NCI-H146 treated with DMSO at 0.1 percent for 48 hours (cell line): ENCODE measurements around the gene ERVW-1.
"Not testable (repeated sequence)": the region's sequence is repeated elsewhere in the genome, so short reads cannot be mapped to it uniquely, and the experiment has no call there.

ENCODE experiments used
- DNase-seq: peaks from one replicate; lab custom pipeline; 2025; ENCODE audit not compliant: unreplicated experiment; lab: John Stamatoyannopoulos, UW

The ERVW-1 gene

DNA sequence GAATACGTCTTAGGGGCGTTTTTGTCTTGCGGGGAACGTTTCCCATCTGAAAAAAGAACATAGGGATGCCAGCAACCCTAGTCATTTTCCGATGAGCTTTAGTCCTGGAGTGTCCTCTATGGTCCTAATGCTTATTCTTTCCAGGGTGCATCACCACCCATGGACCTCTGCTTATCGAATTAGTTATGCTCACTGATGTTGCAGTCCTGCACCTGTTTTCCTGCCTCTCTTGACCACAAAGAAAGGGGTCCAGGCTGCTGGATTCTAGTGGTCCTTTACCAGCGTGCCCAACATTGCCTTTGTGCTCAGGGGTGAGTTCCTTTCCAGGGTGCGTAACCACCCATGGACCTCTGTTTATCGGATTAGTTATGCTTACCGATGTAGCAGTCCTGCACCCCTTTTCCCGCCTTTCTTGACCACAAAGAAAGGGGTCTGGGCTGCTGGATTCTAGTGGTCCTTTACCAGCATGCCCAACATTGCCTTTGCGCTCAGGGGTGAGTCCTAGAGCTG is 2.4 kb downstream of the ERVW-1 start:
- DNase-seq = not testable (repeated sequence)

- not testable (repeated sequence) for DNase-seq
These were observed 3.8 kb downstream of the ERVW-1 start for GRCh38 chr7:92473989-92474388.

GRCh38 chr7:92468589-92468988 is 9.2 kb downstream of the ERVW-1 start:
- not testable (repeated sequence) for DNase-seq

GRCh38 chr7:92466682-92467081 is 11.1 kb downstream of the ERVW-1 start:
- DNase-seq = no peak

GRCh38 chr7:92464515-92464914 is 13.2 kb downstream of the ERVW-1 start:
- DNase-seq = no peak

DNA sequence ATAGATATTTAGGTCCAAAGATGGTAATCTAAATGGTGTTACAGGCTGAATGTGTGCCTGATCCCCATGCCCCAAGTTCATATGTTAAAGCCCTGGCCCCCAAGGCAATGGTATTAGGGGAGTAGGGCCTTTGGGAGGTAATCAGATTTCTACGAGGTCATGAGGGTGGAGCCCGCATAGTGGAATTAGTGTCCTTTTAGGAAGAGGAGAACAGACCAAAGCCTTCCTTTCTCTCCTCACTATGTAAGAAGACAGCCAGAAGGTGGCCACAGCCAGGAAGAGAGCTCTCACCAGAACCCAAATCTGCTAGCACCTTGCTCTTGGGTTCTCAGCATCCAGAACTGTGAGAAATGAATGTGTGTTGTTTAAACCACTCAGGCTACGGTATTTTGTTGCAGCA is 15.2 kb downstream of the ERVW-1 start:
- no peak for DNase-seq

DNA sequence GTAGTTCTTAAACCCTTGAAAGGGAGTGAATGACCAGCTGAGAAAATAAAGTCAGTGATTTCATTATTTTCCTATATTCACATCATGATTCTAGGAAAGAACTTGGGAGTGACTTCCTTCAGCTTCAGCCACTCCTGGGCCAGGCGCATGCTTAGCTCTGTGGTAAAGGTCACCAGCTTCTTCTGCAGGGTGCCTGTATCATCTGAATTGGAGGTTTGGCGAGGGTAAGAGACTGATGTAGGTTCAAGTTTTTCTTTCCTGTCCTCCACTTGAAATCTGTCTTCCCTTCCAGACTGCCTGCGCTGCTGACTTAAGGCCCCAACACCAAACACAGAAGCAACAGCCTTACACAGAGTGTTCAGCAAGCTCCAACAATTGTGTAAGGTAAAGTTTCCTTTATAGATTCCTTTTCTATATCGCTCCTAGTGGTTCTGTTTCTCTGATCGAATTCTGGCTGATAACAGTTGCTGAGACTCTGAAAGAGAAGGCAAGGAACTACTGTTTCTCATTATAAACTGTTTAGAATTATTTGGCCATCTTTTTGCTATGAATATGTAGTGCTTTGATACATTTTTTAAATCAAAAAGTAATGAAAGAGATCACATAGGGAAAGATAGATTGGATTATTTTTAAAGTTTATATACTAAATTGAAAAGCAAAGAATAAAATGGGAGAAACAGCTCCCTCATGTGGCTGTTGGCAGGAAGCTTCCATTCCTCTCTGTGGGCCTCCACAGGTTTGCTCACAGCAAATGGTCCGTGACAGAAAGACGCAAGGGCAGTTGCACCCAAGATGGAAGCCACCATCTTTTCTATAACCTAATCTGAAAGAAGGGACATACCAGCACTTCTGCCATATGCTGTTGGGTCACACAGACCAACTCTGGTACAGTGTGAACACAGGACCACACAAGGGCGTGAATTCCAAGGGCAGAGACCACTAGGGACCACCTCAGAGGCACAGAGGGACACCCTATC is 16.4 kb downstream of the ERVW-1 start:
- peak; percentile 28 for DNase-seq

GRCh38 chr7:92460510-92460909 is 17.2 kb downstream of the ERVW-1 start:
- DNase-seq = no peak

GRCh38 chr7:92460109-92460508 is 17.6 kb downstream of the ERVW-1 start:
- DNase-seq = no peak

DNA sequence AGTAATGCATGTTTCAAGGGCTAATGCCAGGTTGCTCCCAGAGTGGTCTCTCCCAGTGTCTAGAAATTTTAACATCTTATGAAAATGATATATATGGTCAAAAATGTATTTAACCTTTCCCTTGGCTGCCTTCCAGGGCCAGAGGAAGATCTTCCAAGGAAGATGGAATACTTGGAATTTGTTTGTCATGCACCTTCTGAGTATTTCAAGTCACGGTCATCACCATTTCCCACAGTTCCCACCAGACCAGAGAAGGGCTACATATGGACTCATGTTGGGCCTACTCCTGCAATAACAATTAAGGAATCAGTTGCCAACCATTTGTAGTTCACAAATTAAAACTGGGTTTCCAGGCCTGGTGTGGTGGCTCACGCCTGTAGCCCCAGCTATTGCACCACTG is 21.5 kb downstream of the ERVW-1 start:
- DNase-seq = no peak

GRCh38 chr7:92451645-92452044 is 26.1 kb downstream of the ERVW-1 start:
- DNase-seq = no peak

DNA sequence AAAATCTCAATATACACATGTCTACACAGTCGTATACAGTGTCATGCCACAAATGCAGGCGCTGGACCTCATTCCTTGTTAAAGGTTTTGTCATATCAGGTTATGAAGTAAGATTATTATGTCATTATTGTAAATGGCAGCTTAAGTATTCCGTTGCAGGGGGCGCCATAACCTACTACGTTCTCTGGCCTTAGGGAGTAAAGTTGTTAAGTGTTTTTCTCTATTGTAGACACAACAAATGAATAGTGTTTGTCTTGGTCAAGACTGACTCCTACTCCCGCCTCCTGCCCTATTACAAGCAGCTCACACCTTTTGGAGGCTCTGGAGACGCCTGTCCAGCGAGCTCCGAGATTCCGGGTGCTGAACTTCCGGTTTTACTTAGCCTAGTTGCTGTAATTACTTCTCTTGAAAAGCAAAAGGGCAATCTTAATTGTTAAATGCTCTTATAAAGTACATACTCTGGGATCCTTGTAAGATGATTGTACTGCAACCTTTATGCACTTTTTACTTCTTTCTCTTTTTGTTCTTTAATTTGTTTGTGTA is 29.5 kb downstream of the ERVW-1 start:
- DNase-seq = peak; percentile 72

DNA sequence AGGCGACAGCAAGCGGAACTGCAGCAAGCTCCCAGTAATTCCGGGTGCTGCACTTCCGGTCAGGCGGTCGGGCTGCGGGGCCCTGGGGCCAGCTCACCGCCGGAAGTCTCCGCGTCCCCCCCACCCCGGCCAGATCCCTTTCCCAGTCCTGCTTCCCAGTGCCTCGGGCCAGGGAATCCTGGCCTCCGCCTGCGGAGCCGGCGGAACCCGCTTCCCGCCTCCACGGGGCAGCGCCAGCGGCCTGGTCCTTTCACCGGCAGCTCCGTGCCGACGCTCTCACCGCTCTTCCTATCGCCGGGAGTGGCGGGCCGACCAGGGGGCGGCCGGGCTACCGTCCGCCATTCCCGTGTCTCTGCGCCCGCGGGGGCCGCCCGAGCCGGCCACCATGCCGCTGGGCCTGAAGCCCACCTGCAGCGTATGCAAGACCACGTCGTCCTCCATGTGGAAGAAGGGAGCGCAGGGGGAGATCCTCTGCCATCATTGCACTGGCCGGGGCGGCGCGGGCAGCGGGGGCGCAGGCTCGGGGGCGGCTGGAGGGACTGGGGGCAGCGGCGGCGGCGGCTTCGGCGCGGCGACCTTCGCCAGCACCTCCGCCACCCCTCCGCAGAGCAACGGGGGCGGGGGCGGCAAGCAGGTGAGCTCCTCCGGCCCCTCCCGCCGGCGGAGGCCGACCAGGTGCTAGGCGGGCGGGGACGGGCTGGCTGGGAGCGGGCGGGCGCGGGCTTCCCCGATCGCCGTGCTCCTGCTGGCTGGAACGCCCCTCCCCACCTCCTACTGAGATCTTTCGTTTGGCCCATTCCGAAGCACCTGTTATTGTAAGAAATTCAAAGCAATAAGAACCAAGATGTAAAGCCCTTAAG is 30.2 kb downstream of the ERVW-1 start, which contains the start of gene GATAD1:
Gene GATAD1, plus strand, starts transcription at position 138 of the 860 bp plus-strand sequence. Its CDS starts 248 bp downstream, at position 386.
- peak; percentile 92 for DNase-seq

DNA sequence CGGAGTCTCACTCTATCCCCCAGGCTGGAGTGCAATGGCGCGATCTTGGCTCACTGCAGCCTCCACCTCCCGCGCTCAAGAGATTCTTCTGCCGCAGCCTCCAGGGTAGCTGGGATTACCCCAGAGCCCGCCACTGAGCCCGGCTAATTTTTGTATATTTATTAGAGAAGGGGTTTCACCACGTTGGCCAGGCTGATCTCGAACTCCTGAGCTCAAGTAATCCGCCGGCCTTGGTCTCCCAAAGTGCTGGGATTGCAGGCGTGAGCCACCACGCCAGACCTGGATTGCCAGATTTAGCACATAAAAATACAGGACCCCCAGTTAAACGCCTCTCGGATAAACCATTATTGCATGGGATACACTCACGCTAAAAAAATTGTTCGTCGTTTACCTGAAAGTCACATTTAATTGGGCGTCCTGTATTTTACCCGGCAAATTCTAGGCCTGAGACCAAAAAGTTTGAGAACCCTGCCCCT is 30.8 kb downstream of the ERVW-1 start:
- DNase-seq = no peak

GRCh38 chr7:92442720-92443119 is 35.0 kb downstream of the ERVW-1 start:
- not testable (repeated sequence) for DNase-seq

DNA sequence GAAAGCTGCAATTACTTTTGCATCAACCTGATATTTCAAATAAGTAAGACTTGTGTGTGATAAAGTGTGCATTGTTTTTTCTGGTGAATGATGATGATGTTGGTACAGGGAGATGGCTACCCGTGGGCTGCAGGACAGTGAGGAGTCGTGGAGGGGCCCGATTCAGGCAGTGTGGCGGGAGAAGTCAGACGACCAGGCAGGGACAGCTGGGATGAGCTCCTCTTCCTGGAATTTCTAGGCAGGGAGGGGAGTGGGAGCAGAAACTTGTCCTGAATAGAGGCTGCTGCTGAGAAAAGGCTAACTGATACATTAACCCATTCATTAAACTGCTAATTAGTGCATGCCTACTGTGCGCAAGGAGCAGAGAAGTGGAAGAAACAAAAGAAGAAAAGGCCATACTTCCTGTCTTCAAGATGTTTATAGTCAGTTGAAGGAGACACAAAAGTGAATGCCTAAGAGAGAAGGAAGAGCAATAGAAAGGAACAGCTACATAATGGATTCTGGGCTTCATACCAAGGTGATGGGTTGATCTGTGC is 39.7 kb downstream of the ERVW-1 start:
- no peak for DNase-seq

DNA sequence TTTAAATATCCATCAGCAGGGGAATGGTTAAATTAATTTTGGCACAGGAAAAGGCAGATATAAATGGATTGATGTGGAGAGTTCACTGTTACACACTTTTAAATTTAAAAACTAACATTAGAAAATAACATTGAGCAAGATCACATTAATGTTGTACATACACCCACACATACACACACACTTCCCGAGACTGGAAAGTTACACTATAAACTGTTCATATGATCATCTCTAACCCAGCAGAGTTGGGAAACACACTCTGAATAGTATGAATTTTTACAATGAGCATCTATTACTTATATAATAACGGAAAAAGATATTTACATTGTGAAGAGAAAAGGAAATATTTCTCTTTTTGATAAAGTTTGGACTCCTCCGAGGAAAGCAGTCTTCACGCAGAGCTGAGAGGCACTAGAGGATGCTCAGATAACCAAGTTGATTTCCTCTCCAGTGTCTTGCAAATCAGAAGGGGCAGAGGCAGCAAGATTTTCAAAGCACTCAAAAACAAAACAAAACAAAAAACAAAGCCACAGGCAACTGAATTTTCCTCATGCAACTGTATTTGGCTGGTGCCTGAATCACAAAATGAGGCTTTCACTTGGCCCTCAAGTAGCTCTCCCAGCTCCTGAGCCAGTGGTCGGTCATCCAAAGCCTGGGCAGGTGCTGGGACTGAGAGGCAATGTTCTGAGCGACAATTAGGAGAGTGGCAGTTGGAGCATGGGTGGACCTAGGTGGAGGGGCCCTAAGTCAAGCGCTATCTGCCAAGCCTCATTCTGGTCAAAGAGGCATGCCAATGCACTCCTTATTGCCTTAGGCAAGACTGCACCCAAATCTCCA is 40.9 kb downstream of the ERVW-1 start:
- DNase-seq = no peak

GRCh38 chr7:92435542-92435941 is 42.2 kb downstream of the ERVW-1 start:
- no peak for DNase-seq

GRCh38 chr7:92433019-92433418 is 44.7 kb downstream of the ERVW-1 start:
- DNase-seq = no peak
